Fibroblast of skin of abdomen (primary cell): ENCODE data around the gene RNF121.

Source experiments
- DNase-seq: peaks from one replicate; pipeline ENCODE4 v3.0.0-alpha.2; 2013

The RNF121 gene

GRCh38 chr11:72039031-72039855 is 110.4 kb downstream of the RNF121 start:
- peak; percentile 35 for DNase-seq

- no peak for DNase-seq
Measured at GRCh38 chr11:72039856-72040401, 111.1 kb downstream of the RNF121 start.

- DNase-seq, result peak; percentile 96
Measured at GRCh38 chr11:72040491-72041363, 111.9 kb downstream of the RNF121 start.

- peak; percentile 78 for DNase-seq
Measured at GRCh38 chr11:72041364-72042063, 112.7 kb downstream of the RNF121 start.

GRCh38 chr11:72042064-72042745 is 113.4 kb downstream of the RNF121 start:
- no peak for DNase-seq

- DNase-seq, result no peak
Measured at GRCh38 chr11:72045849-72046248, 117.0 kb downstream of the RNF121 start.
